Measurements from ENCODE around the gene IDH3B. TPM values are rescaled to one million over a fixed set of nuclear protein-coding genes. Genes with fewer than 3 reads are reported as not detected.

Gene IDH3B
- total RNA-seq, 1 experiment from 2014 or later, result 132 TPM

DNA sequence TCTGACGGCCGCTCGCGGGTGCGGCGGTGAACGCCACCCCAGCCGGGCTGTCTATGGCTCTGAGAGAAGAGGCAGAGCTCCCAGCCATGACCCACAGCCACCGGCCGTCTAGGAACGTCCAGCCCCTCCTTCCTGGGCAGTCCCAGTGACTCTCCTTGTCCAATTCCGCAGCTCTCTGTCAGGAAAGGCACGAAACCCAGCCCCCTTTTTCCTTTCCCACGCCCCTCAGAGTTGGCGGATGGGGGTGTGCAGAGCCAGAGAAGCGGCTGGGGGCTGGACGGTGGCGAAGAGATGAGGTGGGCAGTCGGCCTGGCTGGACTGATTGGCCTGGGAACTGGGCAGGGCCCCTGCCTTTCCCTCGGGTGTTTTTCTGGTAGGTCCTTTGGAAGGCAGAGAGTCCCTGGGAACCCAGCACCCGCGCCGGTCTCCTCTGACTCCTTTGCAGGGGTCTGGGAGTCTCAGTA, 30.0 kb upstream of the IDH3B start:
- BruUV-seq (replicated peaks), result no TSS peak
- Histone ChIP-seq H3K4me1 (ENCODE audit: control insufficient read depth in 1 of 2, insufficient read depth in 2 of 2, low read length in 2 of 2) (peaks cover 6 to 9% of the 10 kb centered on the region in 2 experiments; a peak in 2 of 4 replicates), H3K79me2 (ENCODE audit: insufficient read depth, low read length) (no peaks in the 10 kb centered on the region), H3K27ac (ENCODE audit: low read depth, low read length) (no peak overlapping the region), H3K9me2 (ENCODE audit: insufficient read depth) (no peaks in the 10 kb centered on the region), H3K27me3 (ENCODE audit: insufficient read depth, low read length) (no peaks in the 10 kb centered on the region), H4K20me1 (ENCODE audit: insufficient read depth) (no peaks in the 10 kb centered on the region), H3K9ac (ENCODE audit: low read length) (no peak overlapping the region), H3K9me3 (ENCODE audit: control insufficient read depth in 1 of 2, insufficient read depth in 1 of 2, low read depth in 1 of 2, low read length in 2 of 2) (no peaks in the 10 kb centered on the region), H3K4me3 (replicated peaks in 1 of 2; ENCODE audit: low read depth in 1 of 2, low read length in 2 of 2) (peak overlapping the region; percentile 42 to 58), H3K4me2 (ENCODE audit: low read length) (peak overlapping the region; percentile 77), H2AFZ (ENCODE audit: low read depth, low read length, poor library complexity, severe bottlenecking) (no peak overlapping the region), H3K36me3 (ENCODE audit: control insufficient read depth in 1 of 2, insufficient read depth in 2 of 2, low read length in 2 of 2) (no peaks in the 10 kb centered on the region)
- ChIA-PET POLR2A (interaction anchor here (1.4 kb wide), 1 partner anchor 223 kb away, joined by 3 read pairs; the partner anchor contains the start of gene SNRPB), RAD21 (ENCODE audit: low non-redundant PET in 1 of 2, low total read pairs in 2 of 2, uncharacterized antibody in 2 of 2, unreplicated experiment in 2 of 2) (no interaction called here), CTCF (no interaction called here)
- intact Hi-C loops (cut with micrococcal nuclease), result no loop called here
- ATAC-seq (peak; percentile 19), DNase-seq (ENCODE audit: low read depth, low spot score) (no peak)
- TF ChIP-seq, protein P1, sequence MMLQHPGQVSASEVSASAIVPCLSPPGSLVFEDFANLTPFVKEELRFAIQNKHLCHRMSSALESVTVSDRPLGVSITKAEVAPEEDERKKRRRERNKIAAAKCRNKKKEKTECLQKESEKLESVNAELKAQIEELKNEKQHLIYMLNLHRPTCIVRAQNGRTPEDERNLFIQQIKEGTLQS (IDR thresholded peaks at IDR 0.05), result no peak
- TF ChIP-seq ZNF274 (IDR thresholded peaks at IDR 0.05; ENCODE audit: low read depth, low read length) (no peak), YY1 (IDR thresholded peaks at IDR 0.05; ENCODE audit: extremely low read depth, insufficient replicate concordance, low read depth, low read length) (no peak), POLR2A (IDR thresholded peaks at IDR 0.05; ENCODE audit: borderline replicate concordance, extremely low read depth, insufficient read depth, insufficient read length) (no peak), EZH2phosphoT487 (IDR thresholded peaks at IDR 0.05; ENCODE audit: borderline replicate concordance) (no peak), CEBPB (IDR thresholded peaks at IDR 0.05; ENCODE audit: low read depth) (no peak), TCF7L2 (IDR thresholded peaks at IDR 0.05; ENCODE audit: borderline replicate concordance, extremely low read depth, insufficient read depth, insufficient read length) (no peak), RAD21 (IDR thresholded peaks at IDR 0.05; ENCODE audit: low read depth) (no peak), CBX3 (IDR thresholded peaks at IDR 0.05; ENCODE audit: low read depth) (no peak), ELF1 (IDR thresholded peaks at IDR 0.05; ENCODE audit: borderline replicate concordance, low read depth) (no peak), ZFX (IDR thresholded peaks at IDR 0.05) (no peak), POLR2AphosphoS5 (IDR thresholded peaks at IDR 0.05; ENCODE audit: low read depth, low read length) (no peak), SRF (IDR thresholded peaks at IDR 0.05; ENCODE audit: low read depth) (no peak), JUND (IDR thresholded peaks at IDR 0.05) (no peak), SIN3A (IDR thresholded peaks at IDR 0.05; ENCODE audit: low read depth) (no peak)
- TF ChIP-seq, protein P2, sequence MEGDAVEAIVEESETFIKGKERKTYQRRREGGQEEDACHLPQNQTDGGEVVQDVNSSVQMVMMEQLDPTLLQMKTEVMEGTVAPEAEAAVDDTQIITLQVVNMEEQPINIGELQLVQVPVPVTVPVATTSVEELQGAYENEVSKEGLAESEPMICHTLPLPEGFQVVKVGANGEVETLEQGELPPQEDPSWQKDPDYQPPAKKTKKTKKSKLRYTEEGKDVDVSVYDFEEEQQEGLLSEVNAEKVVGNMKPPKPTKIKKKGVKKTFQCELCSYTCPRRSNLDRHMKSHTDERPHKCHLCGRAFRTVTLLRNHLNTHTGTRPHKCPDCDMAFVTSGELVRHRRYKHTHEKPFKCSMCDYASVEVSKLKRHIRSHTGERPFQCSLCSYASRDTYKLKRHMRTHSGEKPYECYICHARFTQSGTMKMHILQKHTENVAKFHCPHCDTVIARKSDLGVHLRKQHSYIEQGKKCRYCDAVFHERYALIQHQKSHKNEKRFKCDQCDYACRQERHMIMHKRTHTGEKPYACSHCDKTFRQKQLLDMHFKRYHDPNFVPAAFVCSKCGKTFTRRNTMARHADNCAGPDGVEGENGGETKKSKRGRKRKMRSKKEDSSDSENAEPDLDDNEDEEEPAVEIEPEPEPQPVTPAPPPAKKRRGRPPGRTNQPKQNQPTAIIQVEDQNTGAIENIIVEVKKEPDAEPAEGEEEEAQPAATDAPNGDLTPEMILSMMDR (IDR thresholded peaks at IDR 0.05 in 2 of 3, conservative IDR thresholded peaks at IDR 0.05 in 1 of 3; ENCODE audit: borderline replicate concordance in 1 of 3, insufficient read depth in 1 of 3, low read depth in 2 of 3, low read length in 2 of 3), result no peak
- TF ChIP-seq, protein P3, sequence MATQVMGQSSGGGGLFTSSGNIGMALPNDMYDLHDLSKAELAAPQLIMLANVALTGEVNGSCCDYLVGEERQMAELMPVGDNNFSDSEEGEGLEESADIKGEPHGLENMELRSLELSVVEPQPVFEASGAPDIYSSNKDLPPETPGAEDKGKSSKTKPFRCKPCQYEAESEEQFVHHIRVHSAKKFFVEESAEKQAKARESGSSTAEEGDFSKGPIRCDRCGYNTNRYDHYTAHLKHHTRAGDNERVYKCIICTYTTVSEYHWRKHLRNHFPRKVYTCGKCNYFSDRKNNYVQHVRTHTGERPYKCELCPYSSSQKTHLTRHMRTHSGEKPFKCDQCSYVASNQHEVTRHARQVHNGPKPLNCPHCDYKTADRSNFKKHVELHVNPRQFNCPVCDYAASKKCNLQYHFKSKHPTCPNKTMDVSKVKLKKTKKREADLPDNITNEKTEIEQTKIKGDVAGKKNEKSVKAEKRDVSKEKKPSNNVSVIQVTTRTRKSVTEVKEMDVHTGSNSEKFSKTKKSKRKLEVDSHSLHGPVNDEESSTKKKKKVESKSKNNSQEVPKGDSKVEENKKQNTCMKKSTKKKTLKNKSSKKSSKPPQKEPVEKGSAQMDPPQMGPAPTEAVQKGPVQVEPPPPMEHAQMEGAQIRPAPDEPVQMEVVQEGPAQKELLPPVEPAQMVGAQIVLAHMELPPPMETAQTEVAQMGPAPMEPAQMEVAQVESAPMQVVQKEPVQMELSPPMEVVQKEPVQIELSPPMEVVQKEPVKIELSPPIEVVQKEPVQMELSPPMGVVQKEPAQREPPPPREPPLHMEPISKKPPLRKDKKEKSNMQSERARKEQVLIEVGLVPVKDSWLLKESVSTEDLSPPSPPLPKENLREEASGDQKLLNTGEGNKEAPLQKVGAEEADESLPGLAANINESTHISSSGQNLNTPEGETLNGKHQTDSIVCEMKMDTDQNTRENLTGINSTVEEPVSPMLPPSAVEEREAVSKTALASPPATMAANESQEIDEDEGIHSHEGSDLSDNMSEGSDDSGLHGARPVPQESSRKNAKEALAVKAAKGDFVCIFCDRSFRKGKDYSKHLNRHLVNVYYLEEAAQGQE (IDR thresholded peaks at IDR 0.05; ENCODE audit: low read depth), result no peak
- TF ChIP-seq, protein P4, sequence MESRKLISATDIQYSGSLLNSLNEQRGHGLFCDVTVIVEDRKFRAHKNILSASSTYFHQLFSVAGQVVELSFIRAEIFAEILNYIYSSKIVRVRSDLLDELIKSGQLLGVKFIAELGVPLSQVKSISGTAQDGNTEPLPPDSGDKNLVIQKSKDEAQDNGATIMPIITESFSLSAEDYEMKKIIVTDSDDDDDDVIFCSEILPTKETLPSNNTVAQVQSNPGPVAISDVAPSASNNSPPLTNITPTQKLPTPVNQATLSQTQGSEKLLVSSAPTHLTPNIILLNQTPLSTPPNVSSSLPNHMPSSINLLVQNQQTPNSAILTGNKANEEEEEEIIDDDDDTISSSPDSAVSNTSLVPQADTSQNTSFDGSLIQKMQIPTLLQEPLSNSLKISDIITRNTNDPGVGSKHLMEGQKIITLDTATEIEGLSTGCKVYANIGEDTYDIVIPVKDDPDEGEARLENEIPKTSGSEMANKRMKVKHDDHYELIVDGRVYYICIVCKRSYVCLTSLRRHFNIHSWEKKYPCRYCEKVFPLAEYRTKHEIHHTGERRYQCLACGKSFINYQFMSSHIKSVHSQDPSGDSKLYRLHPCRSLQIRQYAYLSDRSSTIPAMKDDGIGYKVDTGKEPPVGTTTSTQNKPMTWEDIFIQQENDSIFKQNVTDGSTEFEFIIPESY (IDR thresholded peaks at IDR 0.05; ENCODE audit: extremely low read depth, insufficient replicate concordance, low read length), result no peak
- TF ChIP-seq, protein P5, sequence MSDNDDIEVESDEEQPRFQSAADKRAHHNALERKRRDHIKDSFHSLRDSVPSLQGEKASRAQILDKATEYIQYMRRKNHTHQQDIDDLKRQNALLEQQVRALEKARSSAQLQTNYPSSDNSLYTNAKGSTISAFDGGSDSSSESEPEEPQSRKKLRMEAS (IDR thresholded peaks at IDR 0.05), result no peak
